ENCODE measurements around the gene MLXIPL. TPM values are rescaled to one million over a fixed set of nuclear protein-coding genes. Genes with fewer than 3 reads are reported as not detected.

The MLXIPL gene
- total and polyA plus RNA-seq, 7 donors, result 1.6 to 15.0 (median 7.2) TPM

GRCh38 chr7:73560109-73560835 is 64.0 kb downstream of the MLXIPL start:
- H3K9me3 ChIP-seq, result no peaks in the 10 kb centered on the region
- TF ChIP-seq POLR2AphosphoS5 (IDR thresholded peaks at IDR 0.05) (no peak), CTCF (IDR thresholded peaks at IDR 0.05) (no peak), POLR2A (IDR thresholded peaks at IDR 0.05) (no peak), EP300 (IDR thresholded peaks at IDR 0.05) (no peak)
- 33 to 62% methylated on average over 11 of the region's 11 CpGs for WGBS, 2 donors
- no peak overlapping the region for H3K27ac ChIP-seq
- no peaks in the 10 kb centered on the region for H3K27me3 ChIP-seq
- no peak for DNase-seq
- intact Hi-C loops (cut with DNase I), result no loop called here
- peaks cover 0 to 24% (median 14%) of the 10 kb centered on the region in 4 donors for H3K4me1 ChIP-seq
- H3K4me3 ChIP-seq, result no peak overlapping the region
- H3K36me3 ChIP-seq, result no peaks in the 10 kb centered on the region

- DNase-seq, result peak; percentile 85
- WGBS, 2 donors, result 3 to 5% methylated on average over 83 of the region's 83 CpGs
- H3K4me1 ChIP-seq, result peaks cover 0 to 37% (median 24%) of the 10 kb centered on the region in 4 donors
Measured at GRCh38 chr7:73557397-73558257, 66.7 kb downstream of the MLXIPL start, which contains the start of gene BCL7B. TSS of gene BCL7B (minus strand) at chr7:73557690. CDS start at chr7:73557578, 112 bp downstream.

GRCh38 chr7:73557108-73557396 is 67.3 kb downstream of the MLXIPL start:
- intact Hi-C loops (cut with DNase I), result loop anchor here (1.0 kb wide), 2 partner anchors 21 to 35 kb away; partner anchors contain the start of genes BAZ1B and TBL2
- 0 to 1% methylated on average over 36 of the region's 36 CpGs for WGBS, 2 donors
- Histone ChIP-seq H3K27ac (peak overlapping the region; percentile 97 to 100 (median 100)), H3K4me1 (peaks cover 0 to 37% (median 24%) of the 10 kb centered on the region in 4 donors), H3K27me3 (no peaks in the 10 kb centered on the region), H3K4me3 (peak overlapping the region; percentile 83 to 95 (median 90)), H3K9me3 (no peaks in the 10 kb centered on the region), H3K36me3 (peaks cover 0 to 21% (median 8%) of the 10 kb centered on the region in 4 donors)
- no peak for TF ChIP-seq CTCF (IDR thresholded peaks at IDR 0.05)
- no peak for TF ChIP-seq POLR2A (IDR thresholded peaks at IDR 0.05)
- TF ChIP-seq EP300 (IDR thresholded peaks at IDR 0.05), result no peak
- peak in 1 of 4 donors; percentile 61 for TF ChIP-seq POLR2AphosphoS5 (IDR thresholded peaks at IDR 0.05)
- DNase-seq, result peak; percentile 96

More at GRCh38 chr7:73557397-73558257, 66.7 kb downstream of the MLXIPL start, which contains the start of gene BCL7B:
- H3K27ac ChIP-seq, result peak within 1 kb of the TSS; percentile 97 to 100 (median 100)
- peak in 3 of 4 donors; percentile 41 to 84 (median 78) for TF ChIP-seq POLR2AphosphoS5 (IDR thresholded peaks at IDR 0.05)
- no peak for TF ChIP-seq EP300 (IDR thresholded peaks at IDR 0.05)
- H3K36me3 ChIP-seq, result peaks cover 0 to 16% (median 3%) of the 10 kb centered on the region in 4 donors
- intact Hi-C loops (cut with DNase I), result loop anchor here (1.0 kb wide), 2 partner anchors 21 to 35 kb away; partner anchors contain the start of genes BAZ1B and TBL2
- peak within 1 kb of the TSS; percentile 83 to 95 (median 90) for H3K4me3 ChIP-seq
- H3K27me3 ChIP-seq, result no peaks in the 10 kb centered on the region
- H3K9me3 ChIP-seq, result no peaks in the 10 kb centered on the region

GRCh38 chr7:73556208-73557107 is 67.9 kb downstream of the MLXIPL start:
- intact Hi-C loops (cut with DNase I), result loop anchor here (1.0 kb wide), 2 partner anchors 22 to 34 kb away; partner anchors contain the start of genes BAZ1B and TBL2
- Histone ChIP-seq H3K4me1 (peaks cover 0 to 37% (median 24%) of the 10 kb centered on the region in 4 donors), H3K9me3 (no peaks in the 10 kb centered on the region), H3K27me3 (no peaks in the 10 kb centered on the region), H3K27ac (peak overlapping the region; percentile 97 to 100 (median 100)), H3K36me3 (peaks cover 5 to 27% (median 11%) of the 10 kb centered on the region in 4 donors), H3K4me3 (peak overlapping the region; percentile 83 to 95 (median 90))
- TF ChIP-seq POLR2A (IDR thresholded peaks at IDR 0.05) (peak; percentile 18 to 32), EP300 (IDR thresholded peaks at IDR 0.05) (no peak), POLR2AphosphoS5 (IDR thresholded peaks at IDR 0.05) (peak in 3 of 4 donors; percentile 40 to 72 (median 64)), CTCF (IDR thresholded peaks at IDR 0.05) (no peak)
- 5 to 21% methylated on average over 28 of the region's 28 CpGs for WGBS, 2 donors
- no peak for DNase-seq
